ENCODE results near the gene SLC25A25. TPM values are rescaled to one million over a fixed set of nuclear protein-coding genes. Genes with fewer than 3 reads are reported as not detected.
A peak's percentile ranks its signal among the peaks of the same experiment; 100 is the strongest.
"Not testable (repeated sequence)": the region's sequence is repeated elsewhere in the genome, so short reads cannot be mapped to it uniquely, and the experiment has no call there.

SLC25A25 gene
- total RNA-seq, 1 donor from 2014 or later, result 18.0 TPM

DNA sequence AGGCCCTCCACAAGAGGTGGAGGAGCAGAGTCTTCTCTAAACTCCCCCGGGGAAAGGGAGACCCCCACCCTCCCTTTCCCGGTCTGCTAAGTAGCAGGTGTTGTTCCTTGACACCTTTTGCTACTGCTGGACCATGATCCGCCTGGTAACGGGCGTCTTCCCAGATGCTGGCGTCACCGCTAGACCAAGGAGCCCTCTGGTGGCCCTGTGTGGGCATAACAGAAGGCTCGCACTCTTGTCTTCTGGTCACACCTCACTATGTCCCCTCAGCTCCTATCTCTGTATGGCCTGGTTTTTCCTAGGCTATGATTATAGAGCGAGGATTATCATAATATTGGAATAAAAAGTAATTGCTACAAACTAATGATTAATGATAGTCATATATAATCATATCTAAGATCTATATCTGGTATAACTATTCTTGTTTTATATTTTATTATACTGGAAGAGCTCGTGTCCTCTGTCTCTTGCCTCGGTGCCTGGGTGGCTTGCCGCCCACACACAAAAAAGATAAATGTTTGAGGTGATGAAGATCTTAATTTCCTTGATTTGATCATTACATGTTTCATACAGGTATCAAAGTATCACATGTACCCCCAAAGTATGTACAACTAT, 62.1 kb downstream of the SLC25A25 start:
- H3K4me3 Mint-ChIP-seq (ENCODE audit: unreplicated experiment); H3K27ac Mint-ChIP-seq (ENCODE audit: unreplicated experiment); DNase-seq (ENCODE audit: extremely low spot score, unreplicated experiment); H3K36me3 Mint-ChIP-seq (ENCODE audit: unreplicated experiment): not testable (repeated sequence)
- Mint-ChIP-seq H3K27me3 (ENCODE audit: unreplicated experiment) (peaks cover 41% of the 10 kb centered on the region), H3K9me3 (ENCODE audit: unreplicated experiment) (peaks cover 13% of the 10 kb centered on the region), H3K4me1 (ENCODE audit: unreplicated experiment) (peaks cover 30% of the 10 kb centered on the region)
- TF ChIP-seq, protein P1, sequence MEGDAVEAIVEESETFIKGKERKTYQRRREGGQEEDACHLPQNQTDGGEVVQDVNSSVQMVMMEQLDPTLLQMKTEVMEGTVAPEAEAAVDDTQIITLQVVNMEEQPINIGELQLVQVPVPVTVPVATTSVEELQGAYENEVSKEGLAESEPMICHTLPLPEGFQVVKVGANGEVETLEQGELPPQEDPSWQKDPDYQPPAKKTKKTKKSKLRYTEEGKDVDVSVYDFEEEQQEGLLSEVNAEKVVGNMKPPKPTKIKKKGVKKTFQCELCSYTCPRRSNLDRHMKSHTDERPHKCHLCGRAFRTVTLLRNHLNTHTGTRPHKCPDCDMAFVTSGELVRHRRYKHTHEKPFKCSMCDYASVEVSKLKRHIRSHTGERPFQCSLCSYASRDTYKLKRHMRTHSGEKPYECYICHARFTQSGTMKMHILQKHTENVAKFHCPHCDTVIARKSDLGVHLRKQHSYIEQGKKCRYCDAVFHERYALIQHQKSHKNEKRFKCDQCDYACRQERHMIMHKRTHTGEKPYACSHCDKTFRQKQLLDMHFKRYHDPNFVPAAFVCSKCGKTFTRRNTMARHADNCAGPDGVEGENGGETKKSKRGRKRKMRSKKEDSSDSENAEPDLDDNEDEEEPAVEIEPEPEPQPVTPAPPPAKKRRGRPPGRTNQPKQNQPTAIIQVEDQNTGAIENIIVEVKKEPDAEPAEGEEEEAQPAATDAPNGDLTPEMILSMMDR (IDR thresholded peaks at IDR 0.05), result peak; percentile 55

DNA sequence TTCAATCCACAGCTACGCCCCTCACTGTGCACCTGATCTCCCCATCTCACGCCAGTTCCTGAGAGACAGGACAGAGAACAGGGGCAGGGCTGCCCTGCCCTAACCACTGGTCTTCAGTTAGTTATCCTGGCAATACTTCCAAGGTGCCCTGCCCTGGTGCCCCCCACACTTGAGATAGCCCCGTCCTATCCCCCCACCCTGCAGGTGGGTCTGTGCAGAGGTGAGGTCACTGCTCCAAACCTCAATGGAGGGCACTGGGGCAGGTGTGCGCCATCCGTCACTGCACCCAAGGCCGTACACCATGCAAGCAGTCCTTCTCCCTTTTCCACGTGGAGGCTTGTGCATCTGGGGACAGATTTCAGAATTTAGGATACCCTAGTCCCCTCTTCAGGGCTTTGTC, 62.6 kb downstream of the SLC25A25 start:
- H3K4me1 Mint-ChIP-seq (ENCODE audit: unreplicated experiment), result peaks cover 26% of the 10 kb centered on the region
- H3K4me3 Mint-ChIP-seq (ENCODE audit: unreplicated experiment); DNase-seq (ENCODE audit: extremely low spot score, unreplicated experiment); H3K36me3 Mint-ChIP-seq (ENCODE audit: unreplicated experiment); H3K27ac Mint-ChIP-seq (ENCODE audit: unreplicated experiment): not testable (repeated sequence)
- H3K27me3 Mint-ChIP-seq (ENCODE audit: unreplicated experiment), result peaks cover 46% of the 10 kb centered on the region
- H3K9me3 Mint-ChIP-seq (ENCODE audit: unreplicated experiment), result peaks cover 13% of the 10 kb centered on the region

DNA sequence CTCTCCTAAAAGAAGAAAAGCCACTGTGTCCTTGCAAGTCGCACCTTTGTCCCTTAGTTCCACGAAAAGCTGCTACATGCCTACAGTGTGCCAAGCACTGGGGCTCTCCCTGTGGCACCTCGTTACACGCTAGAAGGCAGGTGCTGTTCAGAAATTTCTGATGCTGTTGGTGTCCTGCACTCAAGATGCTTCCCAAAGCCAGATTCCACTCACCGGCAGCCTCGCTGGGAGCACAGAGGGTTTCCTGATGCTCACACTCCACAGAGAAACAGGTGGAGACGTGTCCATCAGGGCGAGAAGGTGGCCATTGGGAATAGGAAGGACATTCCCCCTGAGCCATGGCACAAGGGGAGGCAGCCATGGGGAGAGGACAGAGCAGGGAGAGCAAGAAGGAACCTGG, 63.3 kb downstream of the SLC25A25 start:
- Mint-ChIP-seq H3K4me1 (ENCODE audit: unreplicated experiment) (peaks cover 22% of the 10 kb centered on the region), H3K27me3 (ENCODE audit: unreplicated experiment) (peaks cover 51% of the 10 kb centered on the region), H3K9me3 (ENCODE audit: unreplicated experiment) (peaks cover 13% of the 10 kb centered on the region)
- not testable (repeated sequence) for DNase-seq (ENCODE audit: extremely low spot score, unreplicated experiment); H3K36me3 Mint-ChIP-seq (ENCODE audit: unreplicated experiment); H3K27ac Mint-ChIP-seq (ENCODE audit: unreplicated experiment); H3K4me3 Mint-ChIP-seq (ENCODE audit: unreplicated experiment)

DNA sequence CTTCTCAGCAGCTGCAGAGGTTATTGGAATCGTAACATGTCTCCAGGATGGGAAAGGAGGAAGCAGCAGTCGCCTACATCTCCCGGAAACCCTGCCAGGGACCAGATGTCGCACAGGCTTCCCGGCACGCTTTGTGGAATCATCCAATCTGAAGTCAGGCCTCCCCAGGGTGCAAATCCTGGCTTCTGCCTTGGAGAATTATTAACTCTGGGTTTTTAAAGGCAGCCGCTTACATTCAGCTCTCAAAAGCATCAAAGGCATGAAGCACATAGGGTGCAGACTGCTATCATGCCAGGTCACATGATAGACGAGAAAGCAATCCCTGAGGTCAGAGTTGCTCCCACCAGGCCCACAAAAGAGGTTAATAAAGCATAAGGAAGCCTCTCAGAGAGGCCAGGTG, 64.1 kb downstream of the SLC25A25 start:
- not testable (repeated sequence) for DNase-seq (ENCODE audit: extremely low spot score, unreplicated experiment); H3K4me3 Mint-ChIP-seq (ENCODE audit: unreplicated experiment); H3K27ac Mint-ChIP-seq (ENCODE audit: unreplicated experiment); H3K36me3 Mint-ChIP-seq (ENCODE audit: unreplicated experiment)
- Mint-ChIP-seq H3K4me1 (ENCODE audit: unreplicated experiment) (peaks cover 16% of the 10 kb centered on the region), H3K9me3 (ENCODE audit: unreplicated experiment) (peaks cover 13% of the 10 kb centered on the region), H3K27me3 (ENCODE audit: unreplicated experiment) (peaks cover 58% of the 10 kb centered on the region)

DNA sequence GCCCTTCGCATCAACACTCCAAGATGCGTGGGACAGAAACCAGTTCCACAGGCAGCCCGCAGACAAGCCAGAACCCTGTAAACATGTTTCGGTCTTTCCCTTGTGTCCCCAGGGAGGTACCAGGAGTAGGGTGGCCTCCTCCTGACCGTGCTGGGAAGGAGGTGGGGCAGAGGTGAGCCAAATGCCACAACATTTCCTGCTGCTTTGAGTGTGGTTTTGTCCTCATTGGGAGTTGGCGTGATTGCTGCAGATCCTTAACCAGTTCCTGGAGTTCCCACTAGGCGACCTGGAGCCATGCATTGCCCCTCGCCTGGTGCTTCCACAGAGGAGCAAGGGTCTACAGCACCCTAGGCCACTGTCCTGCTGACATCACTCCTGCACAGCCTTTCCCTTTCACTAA, 67.5 kb downstream of the SLC25A25 start:
- H3K27ac Mint-ChIP-seq (ENCODE audit: unreplicated experiment); H3K4me3 Mint-ChIP-seq (ENCODE audit: unreplicated experiment); DNase-seq (ENCODE audit: extremely low spot score, unreplicated experiment); H3K36me3 Mint-ChIP-seq (ENCODE audit: unreplicated experiment); H3K4me1 Mint-ChIP-seq (ENCODE audit: unreplicated experiment): not testable (repeated sequence)
- Mint-ChIP-seq H3K27me3 (ENCODE audit: unreplicated experiment) (peaks cover 63% of the 10 kb centered on the region), H3K9me3 (ENCODE audit: unreplicated experiment) (peaks cover 13% of the 10 kb centered on the region)

DNA sequence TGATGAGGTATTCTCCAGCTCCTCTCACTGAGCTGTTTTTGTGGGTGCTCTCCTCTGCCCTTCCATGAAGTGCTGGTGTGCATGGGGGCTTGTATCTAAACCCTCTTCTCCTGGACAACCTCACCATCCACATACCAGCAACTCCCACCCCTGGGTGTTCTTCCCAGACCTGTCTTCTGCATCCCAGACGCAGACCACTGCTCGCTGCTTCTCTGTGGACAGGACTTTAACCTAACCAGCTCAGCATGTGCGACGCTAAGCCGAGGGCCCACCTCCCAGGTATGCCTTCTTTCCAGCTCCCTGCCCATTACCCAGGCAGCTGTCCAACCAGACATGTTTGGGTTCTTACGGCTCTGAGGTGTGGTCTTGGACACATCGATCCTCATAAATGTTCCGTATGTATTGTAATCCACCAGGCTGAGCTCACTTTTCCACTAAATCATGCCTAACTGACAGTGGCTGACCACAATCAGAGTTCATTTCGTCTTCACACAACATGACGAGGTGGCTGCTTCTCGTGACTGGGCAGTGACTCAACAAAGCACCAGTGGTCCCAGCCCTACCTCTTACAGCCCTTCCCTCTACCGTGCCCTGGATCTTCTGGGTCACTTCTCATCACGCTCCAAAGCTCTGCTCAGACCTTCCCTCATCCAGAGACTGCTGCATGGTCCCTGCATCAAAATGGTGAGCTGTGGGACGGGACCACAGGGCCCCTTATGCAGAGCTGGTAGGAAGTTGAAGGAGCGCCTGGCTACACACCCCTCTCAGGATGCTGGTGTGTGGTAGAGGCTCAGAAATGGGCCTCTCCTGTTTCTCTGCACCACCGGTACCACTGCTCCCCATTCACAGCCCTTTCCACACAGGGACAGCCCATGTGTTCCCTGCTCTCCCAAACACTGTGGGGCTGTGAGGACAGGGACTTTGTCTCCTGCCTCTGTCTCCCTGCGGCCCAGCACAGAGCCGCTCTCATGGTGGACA, 69.1 kb downstream of the SLC25A25 start:
- TF ChIP-seq, protein P1 (IDR thresholded peaks at IDR 0.05), result no peak
- Mint-ChIP-seq H3K27ac (ENCODE audit: unreplicated experiment) (no peak overlapping the region), H3K36me3 (ENCODE audit: unreplicated experiment) (peaks cover 4% of the 10 kb centered on the region), H3K27me3 (ENCODE audit: unreplicated experiment) (peaks cover 50% of the 10 kb centered on the region), H3K4me1 (ENCODE audit: unreplicated experiment) (peaks cover 7% of the 10 kb centered on the region), H3K4me3 (ENCODE audit: unreplicated experiment) (no peak overlapping the region), H3K9me3 (ENCODE audit: unreplicated experiment) (peaks cover 13% of the 10 kb centered on the region)
- no peak for DNase-seq (ENCODE audit: extremely low spot score, unreplicated experiment)

DNA sequence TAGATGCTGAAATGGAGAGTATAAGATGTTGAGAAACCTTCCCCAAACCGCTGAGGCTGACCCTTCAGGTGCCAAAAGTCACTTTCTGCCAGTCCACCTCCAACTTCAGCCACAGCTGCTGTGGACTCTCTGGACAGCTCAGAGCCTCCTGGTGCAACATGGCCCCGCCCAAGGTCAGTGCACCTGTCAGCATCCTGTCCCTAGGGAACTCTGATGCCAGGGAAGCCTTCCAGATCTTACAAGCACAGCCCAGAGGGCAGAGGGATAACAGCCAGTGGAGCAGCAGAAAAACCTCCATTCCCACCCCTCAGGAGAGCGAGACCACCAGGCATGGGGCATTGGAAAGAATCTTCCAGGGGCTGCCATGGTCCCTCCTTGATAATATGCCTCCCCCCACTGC, 70.0 kb downstream of the SLC25A25 start:
- no peak for DNase-seq (ENCODE audit: extremely low spot score, unreplicated experiment)
- peaks cover 43% of the 10 kb centered on the region for H3K27me3 Mint-ChIP-seq (ENCODE audit: unreplicated experiment)
- peaks cover 4% of the 10 kb centered on the region for H3K36me3 Mint-ChIP-seq (ENCODE audit: unreplicated experiment)
- no peak overlapping the region for H3K27ac Mint-ChIP-seq (ENCODE audit: unreplicated experiment)
- H3K4me1 Mint-ChIP-seq (ENCODE audit: unreplicated experiment), result peaks cover 5% of the 10 kb centered on the region
- peaks cover 13% of the 10 kb centered on the region for H3K9me3 Mint-ChIP-seq (ENCODE audit: unreplicated experiment)
- TF ChIP-seq, protein P1 (IDR thresholded peaks at IDR 0.05), result no peak
- H3K4me3 Mint-ChIP-seq (ENCODE audit: unreplicated experiment), result no peak overlapping the region
